WTC11 (cell line): Measurements from ENCODE around the gene WDR82. TPM values are rescaled to one million over a fixed set of nuclear protein-coding genes. Genes with fewer than 3 reads are reported as not detected.
A peak's percentile ranks its signal among the peaks of the same experiment; 100 is the strongest.

Experiments
- AFF4 ChIP-seq: sonication (generic); formaldehyde crosslinking; IDR thresholded peaks from 2 replicates; pipeline ENCODE4 v1.8.1; 2023; ENCODE audit warnings: mild to moderate bottlenecking, missing genetic modification reagents, borderline replicate concordance
- ATF1 ChIP-seq: sonication (generic); formaldehyde crosslinking; IDR thresholded peaks from 2 replicates; pipeline ENCODE4 v1.8.1; 2023; ENCODE audit warnings: mild to moderate bottlenecking, moderate library complexity, missing genetic modification reagents
- ATF2 ChIP-seq: sonication (generic); formaldehyde crosslinking; IDR thresholded peaks from 2 replicates; pipeline ENCODE4 v1.8.1; 2022; ENCODE audit warnings: low read depth, missing genetic modification reagents, borderline replicate concordance
- CBFB ChIP-seq: sonication (generic); formaldehyde crosslinking; IDR thresholded peaks from 2 replicates; pipeline ENCODE4 v1.8.1; 2022; ENCODE audit warnings: mild to moderate bottlenecking, low read depth, missing genetic modification reagents
- CREM ChIP-seq: sonication (generic); formaldehyde crosslinking; IDR thresholded peaks from 2 replicates; pipeline ENCODE4 v1.8.1; 2022; ENCODE audit warnings: mild to moderate bottlenecking, missing genetic modification reagents, moderate library complexity
- ELF4 ChIP-seq: sonication (generic); formaldehyde crosslinking; IDR thresholded peaks from 2 replicates; pipeline ENCODE4 v1.8.1; 2022; ENCODE audit warnings: low read depth, mild to moderate bottlenecking, moderate library complexity, missing genetic modification reagents
- EMX1 ChIP-seq: fragments of 250-450 bp; sonication (Bioruptor Pico); IDR thresholded peaks from 2 replicates; pipeline ENCODE4 v1.8.0; 2021; ENCODE audit warnings: mild to moderate bottlenecking
- ETV6 ChIP-seq: sonication (generic); formaldehyde crosslinking; IDR thresholded peaks from 2 replicates; pipeline ENCODE4 v1.8.1; 2022; ENCODE audit warnings: mild to moderate bottlenecking, missing genetic modification reagents
- FOXJ3 ChIP-seq: sonication (generic); formaldehyde crosslinking; IDR thresholded peaks from 2 replicates; pipeline ENCODE4 v1.9.0; 2021; ENCODE audit warnings: missing genetic modification reagents, mild to moderate bottlenecking, borderline replicate concordance
- FOXP1 ChIP-seq: sonication (generic); formaldehyde crosslinking; IDR thresholded peaks from 2 replicates; pipeline ENCODE4 v1.8.0; 2022; ENCODE audit warnings: missing genetic modification reagents, mild to moderate bottlenecking, moderate library complexity, borderline replicate concordance
- GABPB1 ChIP-seq: sonication (generic); formaldehyde crosslinking; IDR thresholded peaks from 2 replicates; pipeline ENCODE4 v1.8.1; 2023; ENCODE audit warnings: mild to moderate bottlenecking, missing genetic modification reagents
- JUN ChIP-seq: sonication (generic); formaldehyde crosslinking; IDR thresholded peaks from 2 replicates; pipeline ENCODE4 v1.8.0; 2023; ENCODE audit warnings: mild to moderate bottlenecking, missing genetic modification reagents
- NFYB ChIP-seq: sonication (generic); formaldehyde crosslinking; conservative IDR thresholded peaks from 2 replicates; pipeline ENCODE4 v1.8.0; 2022; ENCODE audit warnings: low read depth, missing genetic modification reagents
- NR1H2 ChIP-seq: sonication (generic); formaldehyde crosslinking; IDR thresholded peaks from 2 replicates; pipeline ENCODE4 v1.9.0; 2021; ENCODE audit warnings: mild to moderate bottlenecking, moderate library complexity, missing genetic modification reagents
- NR2C2 ChIP-seq: sonication (generic); formaldehyde crosslinking; IDR thresholded peaks from 2 replicates; pipeline ENCODE4 v1.8.0; 2022; ENCODE audit warnings: mild to moderate bottlenecking, missing genetic modification reagents
- NR3C1 ChIP-seq: sonication (generic); formaldehyde crosslinking; conservative IDR thresholded peaks from 2 replicates; pipeline ENCODE4 v1.8.1; 2023; ENCODE audit warnings: low read depth, mild to moderate bottlenecking, missing genetic modification reagents
- PRDM15 ChIP-seq: sonication (generic); formaldehyde crosslinking; IDR thresholded peaks from 2 replicates; pipeline ENCODE4 v1.8.0; 2022; ENCODE audit warnings: missing genetic modification reagents
- RORB ChIP-seq: fragments of 250-450 bp; sonication (Bioruptor Pico); IDR thresholded peaks from 2 replicates; pipeline ENCODE4 v1.9.0; 2021; ENCODE audit warnings: mild to moderate bottlenecking
- ZNF232 ChIP-seq: sonication (generic); formaldehyde crosslinking; IDR thresholded peaks from 2 replicates; pipeline ENCODE4 v1.8.0; 2022; ENCODE audit warnings: mild to moderate bottlenecking, missing genetic modification reagents
- ZNF263 ChIP-seq: sonication (generic); formaldehyde crosslinking; IDR thresholded peaks from 2 replicates; pipeline ENCODE4 v1.8.1; 2022; ENCODE audit warnings: low read depth, mild to moderate bottlenecking, moderate library complexity, missing genetic modification reagents
- ZNF317 ChIP-seq: sonication (generic); formaldehyde crosslinking; IDR thresholded peaks from 2 replicates; pipeline ENCODE4 v1.8.1; 2023; ENCODE audit warnings: low read depth, mild to moderate bottlenecking, moderate library complexity, missing genetic modification reagents, borderline replicate concordance
- ZSCAN18 ChIP-seq: fragments of 250-450 bp; sonication (Bioruptor Pico); IDR thresholded peaks from 2 replicates; pipeline ENCODE4 v2.1.2; 2022; ENCODE audit warnings: mild to moderate bottlenecking, moderate library complexity
- total RNA-seq: library from RNA; stranded (reverse); gene quantifications from 3 replicates; pipeline ENCODE4 v1.2.3, GENCODE V29; 2021
- TF ChIP-seq, protein P1 (sequence below): sonication (generic); formaldehyde crosslinking; IDR thresholded peaks from 2 replicates; pipeline ENCODE4 v1.8.1; 2023; ENCODE audit warnings: mild to moderate bottlenecking, missing genetic modification reagents
- TF ChIP-seq, protein P2 (sequence below): sonication (generic); formaldehyde crosslinking; IDR thresholded peaks from 2 replicates; pipeline ENCODE4 v1.8.1; 2022; ENCODE audit warnings: missing genetic modification reagents, borderline replicate concordance

The WDR82 gene
- total RNA-seq, 1 experiment from 2014 or later: 69.7 TPM

DNA sequence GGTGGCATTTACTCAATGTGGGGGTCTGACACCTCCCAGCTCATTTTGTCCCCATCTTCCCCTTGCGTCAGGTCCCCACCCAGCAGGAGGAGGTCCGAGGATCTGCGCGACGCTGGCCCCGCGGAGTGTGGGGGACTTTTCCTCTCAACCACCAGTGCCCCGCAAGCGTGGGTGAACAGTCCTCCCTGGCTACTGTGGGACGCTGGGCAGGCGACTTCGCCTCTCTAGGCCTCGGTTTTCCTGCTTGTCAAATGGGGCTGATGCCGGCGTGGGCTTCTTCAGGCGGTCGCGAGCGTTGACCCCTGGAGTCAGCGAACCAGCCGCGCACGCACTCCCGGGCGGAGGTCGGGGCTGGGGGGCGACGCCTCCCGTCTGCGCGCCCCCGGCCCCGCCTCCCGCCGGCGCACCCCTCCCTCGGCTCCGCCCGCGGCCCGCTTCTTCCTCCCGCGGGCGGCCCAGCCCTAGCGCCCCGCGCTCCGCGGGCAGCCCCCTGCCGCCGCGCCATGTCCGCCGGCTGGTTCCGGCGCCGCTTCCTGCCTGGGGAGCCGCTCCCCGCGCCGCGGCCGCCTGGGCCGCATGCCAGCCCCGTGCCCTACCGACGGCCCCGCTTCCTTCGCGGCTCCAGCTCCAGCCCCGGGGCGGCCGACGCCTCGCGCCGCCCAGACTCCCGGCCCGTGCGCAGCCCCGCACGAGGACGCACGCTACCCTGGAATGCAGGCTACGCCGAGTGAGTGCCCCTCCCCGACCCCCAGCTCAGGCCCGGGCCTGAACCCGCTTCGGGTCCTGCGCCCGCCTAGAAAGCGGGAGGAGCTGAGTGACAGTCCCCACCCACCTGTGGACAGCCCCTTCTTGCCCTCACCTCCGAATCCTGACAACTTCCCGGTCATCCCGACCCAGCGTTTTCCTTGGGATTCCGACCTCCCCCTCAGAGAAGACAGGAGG lies 32.9 kb downstream of the WDR82 start, which contains the start of gene PPM1M (continued):
- TF ChIP-seq RORB: no peak
- TF ChIP-seq FOXJ3 (CRISPR knock-in tag): no peak
- 0 out of 2 replicates have a peak, but pooled peaks have one; percentile 23 for TF ChIP-seq NFYB (CRISPR knock-in tag)
- no peak for TF ChIP-seq GABPB1 (CRISPR knock-in tag)
- peak; percentile 92; the same call in 1 of the 2 replicates for TF ChIP-seq FOXP1 (CRISPR knock-in tag)
- no peak for TF ChIP-seq NR2C2 (CRISPR knock-in tag)
- no peak for TF ChIP-seq AFF4 (CRISPR knock-in tag)
- no peak for TF ChIP-seq PRDM15 (CRISPR knock-in tag)
- TF ChIP-seq ATF2 (CRISPR knock-in tag): no peak
- TF ChIP-seq ZNF317 (CRISPR knock-in tag): 0 out of 2 replicates have a peak, but pooled peaks have one; percentile 17
- no peak for TF ChIP-seq ZSCAN18 (CRISPR knock-in tag)
- TF ChIP-seq CREM (CRISPR knock-in tag): no peak
- TF ChIP-seq ELF4: no peak; the same call in 1 of the 2 replicates
- peak; percentile 75; the same call in 1 of the 2 replicates for TF ChIP-seq ETV6 (CRISPR knock-in tag)
- TF ChIP-seq, protein P1, sequence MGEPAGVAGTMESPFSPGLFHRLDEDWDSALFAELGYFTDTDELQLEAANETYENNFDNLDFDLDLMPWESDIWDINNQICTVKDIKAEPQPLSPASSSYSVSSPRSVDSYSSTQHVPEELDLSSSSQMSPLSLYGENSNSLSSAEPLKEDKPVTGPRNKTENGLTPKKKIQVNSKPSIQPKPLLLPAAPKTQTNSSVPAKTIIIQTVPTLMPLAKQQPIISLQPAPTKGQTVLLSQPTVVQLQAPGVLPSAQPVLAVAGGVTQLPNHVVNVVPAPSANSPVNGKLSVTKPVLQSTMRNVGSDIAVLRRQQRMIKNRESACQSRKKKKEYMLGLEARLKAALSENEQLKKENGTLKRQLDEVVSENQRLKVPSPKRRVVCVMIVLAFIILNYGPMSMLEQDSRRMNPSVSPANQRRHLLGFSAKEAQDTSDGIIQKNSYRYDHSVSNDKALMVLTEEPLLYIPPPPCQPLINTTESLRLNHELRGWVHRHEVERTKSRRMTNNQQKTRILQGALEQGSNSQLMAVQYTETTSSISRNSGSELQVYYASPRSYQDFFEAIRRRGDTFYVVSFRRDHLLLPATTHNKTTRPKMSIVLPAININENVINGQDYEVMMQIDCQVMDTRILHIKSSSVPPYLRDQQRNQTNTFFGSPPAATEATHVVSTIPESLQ (CRISPR knock-in tag): no peak
- TF ChIP-seq CBFB (CRISPR knock-in tag): no peak
- TF ChIP-seq NR1H2 (CRISPR knock-in tag): no peak
- TF ChIP-seq, protein P2, sequence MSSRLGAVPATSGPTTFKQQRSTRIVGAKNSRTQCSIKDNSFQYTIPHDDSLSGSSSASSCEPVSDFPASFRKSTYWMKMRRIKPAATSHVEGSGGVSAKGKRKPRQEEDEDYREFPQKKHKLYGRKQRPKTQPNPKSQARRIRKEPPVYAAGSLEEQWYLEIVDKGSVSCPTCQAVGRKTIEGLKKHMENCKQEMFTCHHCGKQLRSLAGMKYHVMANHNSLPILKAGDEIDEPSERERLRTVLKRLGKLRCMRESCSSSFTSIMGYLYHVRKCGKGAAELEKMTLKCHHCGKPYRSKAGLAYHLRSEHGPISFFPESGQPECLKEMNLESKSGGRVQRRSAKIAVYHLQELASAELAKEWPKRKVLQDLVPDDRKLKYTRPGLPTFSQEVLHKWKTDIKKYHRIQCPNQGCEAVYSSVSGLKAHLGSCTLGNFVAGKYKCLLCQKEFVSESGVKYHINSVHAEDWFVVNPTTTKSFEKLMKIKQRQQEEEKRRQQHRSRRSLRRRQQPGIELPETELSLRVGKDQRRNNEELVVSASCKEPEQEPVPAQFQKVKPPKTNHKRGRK (CRISPR knock-in tag): no peak
- TF ChIP-seq NR3C1 (CRISPR knock-in tag): no peak
- TF ChIP-seq ZNF263 (CRISPR knock-in tag): no peak
- no peak for TF ChIP-seq ATF1 (CRISPR knock-in tag)
- TF ChIP-seq ZNF232 (CRISPR knock-in tag): no peak
- peak; percentile 16; the same call in 1 of the 2 replicates for TF ChIP-seq JUN (CRISPR knock-in tag)
- no peak for TF ChIP-seq EMX1 (CRISPR knock-in tag)
